Activated naive CD4-positive, alpha-beta T cell treated with Interleukin-2 at 50 U/mL for 16 hours (primary cell): ENCODE results near the gene MT1F.

ENCODE experiments used
- DNase-seq: peaks from one replicate; pipeline ENCODE4 v3.0.0-alpha.2; 2020

MT1F gene

GRCh38 chr16:56625943-56626654 is 31.7 kb upstream of the MT1F start:
- no peak for DNase-seq

DNA sequence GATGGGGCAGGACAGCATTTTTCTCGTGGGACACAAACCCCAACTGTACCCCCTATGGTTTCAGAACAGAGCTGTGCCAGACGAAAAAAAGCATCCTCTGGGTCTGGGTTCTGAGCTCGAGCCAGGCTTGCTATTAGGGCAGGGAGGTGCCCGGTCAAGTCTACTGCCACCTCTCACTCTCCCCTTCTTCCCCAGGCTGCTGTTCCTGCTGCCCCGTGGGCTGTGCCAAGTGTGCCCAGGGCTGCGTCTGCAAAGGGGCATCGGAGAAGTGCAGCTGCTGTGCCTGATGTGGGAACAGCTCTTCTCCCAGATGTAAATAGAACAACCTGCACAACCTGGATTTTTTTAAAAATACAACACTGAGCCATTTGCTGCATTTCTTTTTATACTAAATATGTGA is 31.1 kb upstream of the MT1F start:
- no peak for DNase-seq

DNA sequence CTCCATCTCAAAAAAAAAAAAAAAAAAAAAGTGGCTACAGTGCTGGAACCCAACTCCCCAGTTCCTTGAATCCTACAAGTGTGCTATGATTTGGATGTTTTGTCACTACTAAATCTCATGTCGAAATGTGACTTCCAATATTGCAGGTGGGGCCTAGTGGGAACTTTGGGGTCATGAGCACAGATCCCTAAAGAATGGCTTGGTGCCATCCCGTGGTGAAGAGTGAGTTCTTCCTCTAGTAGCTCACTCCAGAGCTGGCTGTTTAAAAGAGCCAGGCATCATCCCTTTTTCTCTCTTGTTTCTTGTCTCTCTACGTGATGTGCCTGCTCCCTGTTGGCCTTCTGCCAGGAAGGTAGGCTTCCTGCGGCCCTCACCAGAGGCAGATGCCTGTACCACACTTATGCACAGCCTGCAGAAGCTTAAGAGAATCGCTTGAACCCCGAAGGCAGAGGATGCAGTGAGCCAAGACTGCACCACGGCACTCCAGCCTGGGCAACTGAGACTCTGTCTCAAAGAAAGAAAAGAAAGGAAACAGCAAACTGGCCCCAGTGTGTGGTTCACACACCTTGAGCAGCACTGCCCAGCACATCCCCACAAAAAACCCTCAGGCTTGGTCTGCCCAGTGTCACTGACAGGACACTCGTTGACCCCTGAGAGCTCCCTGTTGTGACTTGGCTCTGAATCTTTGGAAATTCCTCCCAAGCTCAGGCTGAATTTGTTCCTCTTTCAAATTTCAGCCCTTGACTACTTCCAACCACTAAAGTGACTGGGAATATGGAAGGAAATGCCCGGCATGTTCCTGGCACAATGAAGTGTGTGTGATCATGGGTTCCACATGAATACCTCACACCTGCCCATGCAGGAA is 29.0 kb upstream of the MT1F start:
- DNase-seq = no peak

DNA sequence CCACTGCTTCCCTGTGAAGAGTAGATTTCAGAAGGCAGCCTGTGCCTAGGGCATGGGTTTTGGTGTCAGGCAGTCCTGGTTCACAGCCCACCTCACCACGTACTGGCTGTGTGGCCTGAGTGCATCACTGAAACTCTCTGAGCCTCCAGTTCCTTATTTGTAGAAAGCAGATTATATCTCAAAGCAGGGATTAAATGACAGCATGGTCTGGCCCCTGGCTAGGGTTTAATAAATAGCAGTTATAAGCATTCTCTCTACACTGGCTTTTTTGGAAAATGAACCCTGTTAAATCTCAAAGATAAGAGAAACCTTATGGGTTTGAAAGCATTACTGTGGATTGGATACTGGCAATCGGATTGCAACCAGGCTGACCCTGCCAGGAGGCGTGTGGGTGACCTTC is 28.2 kb upstream of the MT1F start:
- DNase-seq = no peak

- no peak for DNase-seq
Observed at GRCh38 chr16:56630134-56630533, 27.6 kb upstream of the MT1F start.

DNA sequence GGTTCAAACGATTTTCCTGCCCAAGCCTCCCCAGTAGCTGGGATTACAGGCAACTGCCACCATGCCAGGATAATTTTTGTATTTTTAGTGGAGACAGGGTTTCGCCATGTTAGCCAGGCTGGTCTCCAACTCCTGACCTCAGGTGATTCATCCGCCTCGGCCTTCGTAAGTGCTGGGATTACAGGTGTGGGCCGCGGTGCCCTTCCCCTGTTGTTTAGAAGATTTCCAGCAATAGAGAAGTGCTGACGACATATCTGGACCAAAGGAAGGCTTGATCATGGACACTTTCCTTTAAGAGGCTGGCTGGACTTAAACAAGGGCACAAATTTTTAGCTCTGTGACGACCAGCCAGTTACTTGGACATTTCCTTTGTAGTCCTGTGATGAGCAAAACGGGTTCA is 26.6 kb upstream of the MT1F start:
- DNase-seq = no peak

- DNase-seq = no peak
Observed at GRCh38 chr16:56631832-56632155, 26.0 kb upstream of the MT1F start.

GRCh38 chr16:56632156-56632847 is 25.5 kb upstream of the MT1F start, which contains the start of gene MT1M:
MT1M (plus strand) TSS chr16:56632659; CDS start chr16:56632732, 73 bp downstream.
- no peak for DNase-seq

DNA sequence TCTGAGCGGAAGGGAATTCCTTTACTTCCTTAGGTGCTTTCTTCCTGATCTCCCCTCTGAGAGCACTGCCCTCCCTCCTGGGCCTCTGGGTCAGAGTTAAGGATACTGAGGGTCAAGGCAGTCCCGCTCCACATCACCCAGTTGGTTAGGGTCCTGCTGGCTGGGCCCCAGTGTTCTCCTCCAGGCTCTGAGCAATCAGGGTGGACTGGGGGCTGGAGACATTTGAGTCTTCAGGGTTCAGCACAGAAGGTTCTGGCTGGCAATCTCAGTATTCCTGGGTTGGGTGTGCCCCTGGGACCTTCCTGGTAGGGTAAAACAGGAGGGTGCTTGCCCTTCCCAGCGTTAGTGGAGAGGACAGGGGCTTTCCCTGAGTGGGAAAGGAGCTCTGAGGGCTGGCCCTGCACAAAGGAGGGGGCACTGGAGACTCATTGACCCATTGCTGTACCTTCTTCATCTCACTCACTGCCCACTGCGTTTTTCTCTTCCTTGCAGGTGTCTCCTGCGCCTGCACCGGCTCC is 24.9 kb upstream of the MT1F start:
- no peak for DNase-seq

- DNase-seq = no peak
Observed at GRCh38 chr16:56633535-56633934, 24.2 kb upstream of the MT1F start.

- DNase-seq = no peak
Observed at GRCh38 chr16:56634715-56635440, 22.9 kb upstream of the MT1F start.

GRCh38 chr16:56635441-56635967 is 22.3 kb upstream of the MT1F start:
- no peak for DNase-seq

GRCh38 chr16:56636616-56637413 is 20.9 kb upstream of the MT1F start:
- DNase-seq = no peak

- no peak for DNase-seq
Observed at GRCh38 chr16:56637814-56638750, 19.7 kb upstream of the MT1F start, which contains the start of gene MT1A. MT1A (plus strand) TSS chr16:56638666; CDS start chr16:56638739, 73 bp downstream.

DNA sequence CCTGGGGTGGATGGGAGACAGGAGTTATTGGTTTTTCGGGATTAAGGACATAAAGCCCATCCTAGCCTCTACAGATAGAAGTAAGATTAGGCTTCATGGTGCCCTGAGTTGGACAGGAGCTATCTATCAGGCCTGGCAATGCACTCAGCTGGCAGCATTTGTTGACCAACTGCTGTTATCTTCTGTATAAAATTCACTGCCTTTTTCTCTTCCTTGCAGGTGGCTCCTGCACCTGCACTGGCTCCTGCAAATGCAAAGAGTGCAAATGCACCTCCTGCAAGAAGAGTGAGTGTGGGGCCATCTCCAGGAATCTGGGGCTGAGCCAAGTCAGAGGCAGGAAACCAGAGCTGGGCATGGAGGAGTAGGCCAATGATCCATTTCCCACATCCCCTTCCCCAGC is 18.7 kb upstream of the MT1F start:
- no peak for DNase-seq

GRCh38 chr16:56640076-56640475 is 17.7 kb upstream of the MT1F start:
- DNase-seq = no peak

- no peak for DNase-seq
Observed at GRCh38 chr16:56641166-56641565, 16.6 kb upstream of the MT1F start.

DNA sequence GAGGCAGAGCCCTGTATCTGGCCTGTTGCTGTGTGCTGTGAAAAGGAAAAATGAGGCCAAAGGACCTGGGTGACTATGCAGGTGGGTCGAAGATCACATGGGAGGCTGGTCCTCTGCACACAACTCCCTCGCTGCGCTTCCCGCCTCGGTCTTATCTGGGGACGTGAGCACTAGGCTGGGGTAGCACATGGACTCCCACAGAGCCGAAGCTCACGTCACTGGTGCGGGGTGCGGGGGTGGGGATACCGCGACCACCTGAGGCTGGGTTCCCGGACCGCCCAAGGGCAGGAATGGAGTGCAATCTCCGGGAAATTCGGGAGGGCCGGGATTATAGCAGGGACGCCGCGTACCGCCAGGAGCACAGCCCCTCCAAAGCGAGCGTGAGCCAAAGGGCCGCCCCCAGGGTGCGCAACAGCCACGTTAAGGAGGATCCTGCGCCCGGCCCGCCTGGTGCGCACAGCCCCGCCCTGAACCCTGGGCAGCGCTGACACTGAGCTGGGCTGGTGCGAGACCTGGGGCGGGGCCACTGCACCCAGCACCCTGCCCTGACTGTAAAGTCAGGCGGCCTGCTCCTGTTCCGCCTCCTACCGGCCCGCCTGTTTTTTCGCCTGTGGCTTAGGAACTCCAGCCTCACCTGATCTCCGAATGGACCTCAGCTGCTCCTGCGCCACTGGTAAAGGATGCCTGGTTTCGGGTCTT is 14.5 kb upstream of the MT1F start:
- peak; percentile 82 for DNase-seq

- DNase-seq = no peak
Observed at GRCh38 chr16:56643833-56644232, 13.9 kb upstream of the MT1F start.

DNA sequence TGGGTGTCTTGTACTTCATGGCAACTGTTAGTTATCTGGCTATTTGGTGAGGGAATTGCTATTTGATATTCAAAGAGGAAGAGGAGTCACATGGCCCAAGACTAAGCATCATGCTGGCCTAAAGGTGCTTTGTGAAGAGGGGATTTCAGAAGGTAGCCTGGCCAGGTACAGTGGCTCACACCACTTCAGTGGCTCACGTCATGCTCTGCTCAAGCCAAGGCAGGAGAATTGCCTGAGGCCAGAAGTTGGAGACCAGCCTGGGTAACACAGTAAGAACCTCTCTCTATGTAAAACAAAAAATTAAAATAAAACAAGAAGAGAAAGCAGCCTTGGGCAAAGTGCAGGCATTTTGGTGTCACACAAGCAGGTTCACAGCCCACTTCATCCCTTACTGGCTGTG is 12.4 kb upstream of the MT1F start:
- no peak for DNase-seq
